WTC11 (cell line): Measurements from ENCODE around the gene CENPN.

Source experiments
- CBFB ChIP-seq: sonication (generic); formaldehyde crosslinking; IDR thresholded peaks from 2 replicates; pipeline ENCODE4 v1.8.1; 2022; ENCODE audit warnings: mild to moderate bottlenecking, low read depth, missing genetic modification reagents
- JUN ChIP-seq: sonication (generic); formaldehyde crosslinking; IDR thresholded peaks from 2 replicates; pipeline ENCODE4 v1.8.0; 2023; ENCODE audit warnings: mild to moderate bottlenecking, missing genetic modification reagents
- ZNF232 ChIP-seq: sonication (generic); formaldehyde crosslinking; IDR thresholded peaks from 2 replicates; pipeline ENCODE4 v1.8.0; 2022; ENCODE audit warnings: mild to moderate bottlenecking, missing genetic modification reagents
- TF ChIP-seq, protein P1 (sequence below): fragments of 200-600 bp; IDR thresholded peaks from 2 replicates; pipeline ENCODE4 v1.8.0; 2022; ENCODE audit warnings: antibody characterized with exemption

DNA sequence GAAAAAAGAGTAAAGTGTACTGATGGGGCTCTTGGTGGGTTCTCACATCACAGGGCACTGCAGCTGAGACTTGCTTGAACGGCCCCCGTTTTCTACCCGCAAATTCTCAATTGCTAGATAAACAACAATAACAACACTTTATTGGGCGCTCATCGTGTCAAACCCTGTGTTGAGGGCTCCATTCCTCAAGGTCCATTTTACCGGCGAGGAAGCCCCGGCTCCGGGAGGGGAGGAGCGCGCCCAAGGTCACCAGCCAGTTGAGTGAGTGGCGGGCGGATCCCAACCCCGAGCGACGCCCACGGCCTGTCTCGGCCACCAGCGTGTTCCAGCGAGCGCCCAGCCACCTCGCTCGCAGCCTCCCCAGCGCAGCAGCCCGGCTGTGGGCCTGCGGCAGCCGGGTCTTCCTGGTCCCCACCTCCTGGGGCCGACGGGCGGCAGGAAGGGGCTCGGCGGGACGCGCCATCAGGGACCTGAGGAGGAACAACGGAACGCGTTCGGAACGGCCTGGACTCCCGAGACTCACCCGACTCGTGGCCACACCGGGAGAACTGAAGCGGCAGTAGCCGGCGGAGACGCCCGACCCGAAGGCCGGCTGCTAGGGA, 702 bp upstream of the CENPN start:
- TF ChIP-seq ZNF232 = no peak
- TF ChIP-seq, protein P1, sequence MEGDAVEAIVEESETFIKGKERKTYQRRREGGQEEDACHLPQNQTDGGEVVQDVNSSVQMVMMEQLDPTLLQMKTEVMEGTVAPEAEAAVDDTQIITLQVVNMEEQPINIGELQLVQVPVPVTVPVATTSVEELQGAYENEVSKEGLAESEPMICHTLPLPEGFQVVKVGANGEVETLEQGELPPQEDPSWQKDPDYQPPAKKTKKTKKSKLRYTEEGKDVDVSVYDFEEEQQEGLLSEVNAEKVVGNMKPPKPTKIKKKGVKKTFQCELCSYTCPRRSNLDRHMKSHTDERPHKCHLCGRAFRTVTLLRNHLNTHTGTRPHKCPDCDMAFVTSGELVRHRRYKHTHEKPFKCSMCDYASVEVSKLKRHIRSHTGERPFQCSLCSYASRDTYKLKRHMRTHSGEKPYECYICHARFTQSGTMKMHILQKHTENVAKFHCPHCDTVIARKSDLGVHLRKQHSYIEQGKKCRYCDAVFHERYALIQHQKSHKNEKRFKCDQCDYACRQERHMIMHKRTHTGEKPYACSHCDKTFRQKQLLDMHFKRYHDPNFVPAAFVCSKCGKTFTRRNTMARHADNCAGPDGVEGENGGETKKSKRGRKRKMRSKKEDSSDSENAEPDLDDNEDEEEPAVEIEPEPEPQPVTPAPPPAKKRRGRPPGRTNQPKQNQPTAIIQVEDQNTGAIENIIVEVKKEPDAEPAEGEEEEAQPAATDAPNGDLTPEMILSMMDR = no peak
- no peak for TF ChIP-seq JUN (CRISPR knock-in tag)
- no peak for TF ChIP-seq CBFB (CRISPR knock-in tag)
